NCI-H345 (cell line): ENCODE data around the gene ZNF384.

Experiments
- DNase-seq: peaks from one replicate; lab custom pipeline; 2025; lab: John Stamatoyannopoulos, UW

Gene ZNF384

DNA sequence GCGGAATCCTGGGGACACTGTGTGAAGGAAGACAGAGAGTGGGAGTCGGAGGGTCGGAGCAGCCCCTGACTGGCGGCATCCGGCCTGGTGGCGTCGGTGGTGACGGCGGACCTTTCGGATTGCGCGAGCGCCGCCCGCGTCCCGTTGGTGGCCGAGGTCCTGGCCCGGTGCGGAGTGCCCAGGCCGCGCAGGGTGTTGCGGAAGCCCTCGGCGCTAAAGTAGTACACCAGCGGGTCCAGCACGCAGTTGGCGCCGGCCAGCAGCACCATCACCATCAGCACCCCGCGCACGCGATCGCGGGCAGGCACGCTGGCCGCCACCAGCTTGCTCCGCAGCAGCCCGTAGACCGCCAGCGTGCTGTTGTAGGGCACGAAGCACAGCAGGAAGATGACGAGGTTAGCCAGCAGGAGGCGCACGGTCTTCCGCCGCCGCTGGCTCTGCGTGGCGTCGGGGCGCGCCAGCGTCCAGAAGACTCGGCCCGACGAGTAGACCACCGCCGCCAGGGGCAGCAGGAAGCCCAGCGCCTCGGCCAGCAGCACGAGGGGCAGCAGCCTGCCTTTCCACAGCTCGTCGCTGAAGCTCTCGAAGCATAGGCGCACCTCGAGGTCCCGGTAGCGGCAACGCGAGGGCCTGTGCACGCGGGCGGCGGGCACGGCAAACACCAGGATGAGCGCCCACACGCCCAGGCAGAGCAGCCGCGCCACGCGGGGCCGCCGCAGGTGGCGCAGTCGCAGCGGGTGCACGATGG, 68.9 kb downstream of the ZNF384 start:
- no peak for DNase-seq

DNA sequence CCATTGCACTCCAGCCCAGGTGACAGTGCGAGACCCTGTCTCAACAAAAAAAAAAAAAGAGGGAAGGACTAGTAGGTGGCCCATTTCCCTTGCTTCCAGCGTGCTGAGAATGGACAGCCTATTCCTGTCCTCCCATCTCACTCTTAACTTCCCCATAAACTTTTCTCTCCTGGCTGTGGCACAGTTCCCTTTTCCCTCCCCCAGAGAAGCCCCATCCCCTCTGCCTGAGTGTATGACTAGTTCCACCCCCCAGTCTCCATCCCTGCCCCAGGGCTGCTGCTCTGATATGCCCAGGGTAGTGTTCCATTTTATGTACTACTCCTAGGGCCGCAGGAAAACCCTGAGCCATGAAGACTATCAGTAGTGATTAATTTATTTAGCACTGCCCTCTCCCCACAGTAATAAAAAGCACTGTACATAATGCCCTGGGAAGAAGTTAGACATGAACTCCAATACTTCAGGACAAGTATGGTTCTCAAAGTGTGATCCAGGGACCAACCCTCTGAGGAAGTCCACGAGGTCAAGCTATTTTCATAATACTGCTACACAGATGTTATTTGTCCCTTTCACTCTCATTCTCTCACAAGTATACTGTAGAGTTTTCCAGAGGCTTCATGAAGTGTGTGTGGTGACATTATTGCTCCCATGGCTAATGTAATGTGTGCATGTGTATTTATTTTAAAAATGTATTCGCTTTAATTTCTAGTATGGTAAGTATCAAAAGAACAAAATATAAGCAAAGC, 70.5 kb downstream of the ZNF384 start:
- DNase-seq: no peak
